Neural crest cell (in vitro differentiated cells): ENCODE data around the gene TBCC. TPM values are rescaled to one million over a fixed set of nuclear protein-coding genes. Genes with fewer than 3 reads are reported as not detected.

ENCODE experiments used
- DNase-seq: peaks from one replicate; pipeline ENCODE4 v3.0.0; 2021; ENCODE audit warnings: low read depth, mixed read lengths, low spot score
- H3K27ac Mint-ChIP-seq: one replicate; pipeline ENCODE4 v1.8.0; 2021; ENCODE audit warnings: mild to moderate bottlenecking, mixed read lengths; ENCODE audit not compliant: unreplicated experiment
- H3K27me3 Mint-ChIP-seq: 2 replicates; pipeline ENCODE4 v1.8.0; 2021; ENCODE audit warnings: low read depth, mild to moderate bottlenecking, mixed read lengths
- H3K36me3 Mint-ChIP-seq: 2 replicates; pipeline ENCODE4 v1.8.0; 2021; ENCODE audit warnings: low read depth, mild to moderate bottlenecking, mixed read lengths
- H3K4me1 Mint-ChIP-seq: 2 replicates; pipeline ENCODE4 v1.8.0; 2021; ENCODE audit warnings: mixed read lengths
- H3K4me3 Mint-ChIP-seq: one replicate; pipeline ENCODE4 v1.8.0; 2021; ENCODE audit warnings: mild to moderate bottlenecking, mixed read lengths
- H3K9me3 Mint-ChIP-seq: 2 replicates; pipeline ENCODE4 v1.8.0; 2021; ENCODE audit warnings: mixed read lengths
- total RNA-seq: library from RNA; stranded (reverse); gene quantifications from 2 replicates; pipeline ENCODE4 v1.2.1, GENCODE V29; 2021
- TF ChIP-seq, protein P1 (sequence below): fragments of 200-600 bp; sonication (generic); conservative IDR thresholded peaks from 2 replicates; pipeline ENCODE4 v1.5.0; 2021; ENCODE audit warnings: antibody characterized with exemption, mild to moderate bottlenecking

TBCC gene
- total RNA-seq, 1 donor from 2014 or later = 23.2 TPM

GRCh38 chr6:42697268-42697655 is 48.6 kb downstream of the TBCC start:
- no peaks in the 10 kb centered on the region for H3K4me1 Mint-ChIP-seq
- no peak for DNase-seq
- no peaks in the 10 kb centered on the region for H3K27me3 Mint-ChIP-seq
- TF ChIP-seq, protein P1, sequence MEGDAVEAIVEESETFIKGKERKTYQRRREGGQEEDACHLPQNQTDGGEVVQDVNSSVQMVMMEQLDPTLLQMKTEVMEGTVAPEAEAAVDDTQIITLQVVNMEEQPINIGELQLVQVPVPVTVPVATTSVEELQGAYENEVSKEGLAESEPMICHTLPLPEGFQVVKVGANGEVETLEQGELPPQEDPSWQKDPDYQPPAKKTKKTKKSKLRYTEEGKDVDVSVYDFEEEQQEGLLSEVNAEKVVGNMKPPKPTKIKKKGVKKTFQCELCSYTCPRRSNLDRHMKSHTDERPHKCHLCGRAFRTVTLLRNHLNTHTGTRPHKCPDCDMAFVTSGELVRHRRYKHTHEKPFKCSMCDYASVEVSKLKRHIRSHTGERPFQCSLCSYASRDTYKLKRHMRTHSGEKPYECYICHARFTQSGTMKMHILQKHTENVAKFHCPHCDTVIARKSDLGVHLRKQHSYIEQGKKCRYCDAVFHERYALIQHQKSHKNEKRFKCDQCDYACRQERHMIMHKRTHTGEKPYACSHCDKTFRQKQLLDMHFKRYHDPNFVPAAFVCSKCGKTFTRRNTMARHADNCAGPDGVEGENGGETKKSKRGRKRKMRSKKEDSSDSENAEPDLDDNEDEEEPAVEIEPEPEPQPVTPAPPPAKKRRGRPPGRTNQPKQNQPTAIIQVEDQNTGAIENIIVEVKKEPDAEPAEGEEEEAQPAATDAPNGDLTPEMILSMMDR = no peak
- H3K27ac Mint-ChIP-seq = no peak overlapping the region
- no peaks in the 10 kb centered on the region for H3K36me3 Mint-ChIP-seq
- no peaks in the 10 kb centered on the region for H3K9me3 Mint-ChIP-seq
- H3K4me3 Mint-ChIP-seq = no peak overlapping the region

GRCh38 chr6:42696526-42697267 is 49.2 kb downstream of the TBCC start:
- no peaks in the 10 kb centered on the region for H3K36me3 Mint-ChIP-seq
- no peak overlapping the region for H3K27ac Mint-ChIP-seq
- no peaks in the 10 kb centered on the region for H3K9me3 Mint-ChIP-seq

DNA sequence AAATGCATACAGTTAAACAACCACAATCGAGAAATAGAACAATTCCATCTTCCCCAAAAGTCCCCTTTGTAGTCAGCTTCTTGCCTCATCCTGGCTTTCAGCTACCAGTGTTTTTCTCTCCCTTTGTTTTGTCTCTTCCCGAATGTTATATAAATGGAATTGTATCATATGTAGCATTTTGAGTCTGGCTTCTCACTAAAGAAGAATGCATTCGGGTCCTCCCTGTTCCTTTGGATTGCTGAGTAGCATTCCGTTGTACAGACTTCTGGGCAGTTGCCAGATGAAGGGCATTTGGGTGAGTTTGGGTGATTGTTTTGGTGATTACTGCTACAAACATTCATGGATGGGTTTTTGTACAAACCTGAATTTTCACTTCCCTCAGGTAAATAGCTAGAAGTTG is 51.3 kb downstream of the TBCC start:
- H3K9me3 Mint-ChIP-seq = no peaks in the 10 kb centered on the region

More at GRCh38 chr6:42696526-42697267, 49.2 kb downstream of the TBCC start:
- TF ChIP-seq, protein P1 = no peak
- H3K4me3 Mint-ChIP-seq = no peak overlapping the region
- DNase-seq = no peak
- H3K4me1 Mint-ChIP-seq = no peaks in the 10 kb centered on the region
- no peaks in the 10 kb centered on the region for H3K27me3 Mint-ChIP-seq

More for the DNA sequence above, 51.3 kb downstream of the TBCC start:
- DNase-seq = no peak
- no peak overlapping the region for H3K4me3 Mint-ChIP-seq
- no peak overlapping the region for H3K27ac Mint-ChIP-seq
- peaks cover 2% of the 10 kb centered on the region for H3K36me3 Mint-ChIP-seq
- TF ChIP-seq, protein P1 = no peak
- H3K27me3 Mint-ChIP-seq = no peaks in the 10 kb centered on the region
- H3K4me1 Mint-ChIP-seq = no peaks in the 10 kb centered on the region

Other genes starting within 250 kb of the TBCC start
- gene UBR2, start 182.1 kb downstream of the TBCC start, total RNA-seq = 22.3 and 22.4 TPM in 2 replicates
- gene PRPH2, start 23.5 kb downstream of the TBCC start, total RNA-seq = not detected in 2 replicates
- gene BICRAL, start 35.9 kb upstream of the TBCC start, total RNA-seq = 6.2 and 6.7 TPM in 2 replicates
- gene RPL7L1, start 133.5 kb upstream of the TBCC start, total RNA-seq = 103 and 105 TPM in 2 replicates
- gene PTCRA, start 169.9 kb upstream of the TBCC start, total RNA-seq = not detected in 2 replicates
- gene CNPY3, start 183.4 kb upstream of the TBCC start, total RNA-seq = 61.3 and 62.6 TPM in 2 replicates
- 1.5 and 1.8 TPM in 2 replicates for gene GNMT, start 214.7 kb upstream of the TBCC start, total RNA-seq
- 21.7 and 22.5 TPM in 2 replicates for gene PEX6, start 233.1 kb upstream of the TBCC start, total RNA-seq
- gene PPP2R5D, start 238.5 kb upstream of the TBCC start, total RNA-seq = 67.5 and 67.6 TPM in 2 replicates